ENCODE results near the gene IGFLR1. TPM values are rescaled to one million over a fixed set of nuclear protein-coding genes. Genes with fewer than 3 reads are reported as not detected.

Gene IGFLR1, protein sequence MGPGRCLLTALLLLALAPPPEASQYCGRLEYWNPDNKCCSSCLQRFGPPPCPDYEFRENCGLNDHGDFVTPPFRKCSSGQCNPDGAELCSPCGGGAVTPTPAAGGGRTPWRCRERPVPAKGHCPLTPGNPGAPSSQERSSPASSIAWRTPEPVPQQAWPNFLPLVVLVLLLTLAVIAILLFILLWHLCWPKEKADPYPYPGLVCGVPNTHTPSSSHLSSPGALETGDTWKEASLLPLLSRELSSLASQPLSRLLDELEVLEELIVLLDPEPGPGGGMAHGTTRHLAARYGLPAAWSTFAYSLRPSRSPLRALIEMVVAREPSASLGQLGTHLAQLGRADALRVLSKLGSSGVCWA
- 0.43 and 0.64 TPM in 2 replicates for total RNA-seq

- no peak within 1 kb of the TSS for H3K4me3 ChIP-seq (ENCODE audit: low read depth, low read length)
- no peak for DNase-seq (ENCODE audit: low read depth)
- no peak for TF ChIP-seq CTCF (IDR thresholded peaks at IDR 0.05; ENCODE audit: insufficient read depth, low read depth, low read length)
Measured at GRCh38 chr19:35742121-35742724, at the start of gene IGFLR1. TSS of gene IGFLR1 (minus strand) at chr19:35742452. CDS start at chr19:35741180, 1,272 bp downstream.

- H3K4me3 ChIP-seq (ENCODE audit: low read depth, low read length) = no peak overlapping the region
- no peak for TF ChIP-seq CTCF (IDR thresholded peaks at IDR 0.05; ENCODE audit: insufficient read depth, low read depth, low read length)
- DNase-seq (ENCODE audit: low read depth) = no peak
Measured at GRCh38 chr19:35791814-35792279, 49.6 kb upstream of the IGFLR1 start.

- TF ChIP-seq CTCF (IDR thresholded peaks at IDR 0.05; ENCODE audit: insufficient read depth, low read depth, low read length) = no peak
- no peak overlapping the region for H3K4me3 ChIP-seq (ENCODE audit: low read depth, low read length)
- DNase-seq (ENCODE audit: low read depth) = no peak
Measured at GRCh38 chr19:35790981-35791813, 48.9 kb upstream of the IGFLR1 start.

- no peak overlapping the region for H3K4me3 ChIP-seq (ENCODE audit: low read depth, low read length)
- DNase-seq (ENCODE audit: low read depth) = no peak
- TF ChIP-seq CTCF (IDR thresholded peaks at IDR 0.05; ENCODE audit: insufficient read depth, low read depth, low read length) = no peak
Measured at GRCh38 chr19:35789978-35790944, 48.0 kb upstream of the IGFLR1 start.

- DNase-seq (ENCODE audit: low read depth) = no peak
- no peak for TF ChIP-seq CTCF (IDR thresholded peaks at IDR 0.05; ENCODE audit: insufficient read depth, low read depth, low read length)
- no peak overlapping the region for H3K4me3 ChIP-seq (ENCODE audit: low read depth, low read length)
Measured at GRCh38 chr19:35789195-35789977, 47.1 kb upstream of the IGFLR1 start.
